ENCODE results near the gene MGAT4A.

GRCh38 chr2:98713332-98714015, 17.5 kb downstream of the MGAT4A start:
- TF ChIP-seq NRF1 (conservative IDR thresholded peaks at IDR 0.05; ENCODE audit: low read depth, low read length) (no peak), MEF2A (IDR thresholded peaks at IDR 0.05; ENCODE audit: insufficient read depth, low read depth, low read length) (peak; percentile 99), TAF1 (IDR thresholded peaks at IDR 0.05; ENCODE audit: borderline replicate concordance, low read depth, low read length) (no peak), FOXM1 (IDR thresholded peaks at IDR 0.05; ENCODE audit: low read depth, low read length) (peak; percentile 96), TARDBP (IDR thresholded peaks at IDR 0.05; ENCODE audit: borderline replicate concordance) (no peak), JUND (IDR thresholded peaks at IDR 0.05; ENCODE audit: low read depth, low read length) (peak; percentile 79), SMC3 (IDR thresholded peaks at IDR 0.05; ENCODE audit: borderline replicate concordance, low read length) (no peak), BCL3 (IDR thresholded peaks at IDR 0.05; ENCODE audit: borderline replicate concordance, insufficient read depth, low read depth, low read length, poor library complexity, severe bottlenecking) (peak; percentile 65), SMARCA5 (IDR thresholded peaks at IDR 0.05) (peak; percentile 8; the same call in 1 of the 2 replicates), ATF2 (IDR thresholded peaks at IDR 0.05; ENCODE audit: low read length) (peak; percentile 97)
- TF ChIP-seq, protein P1, sequence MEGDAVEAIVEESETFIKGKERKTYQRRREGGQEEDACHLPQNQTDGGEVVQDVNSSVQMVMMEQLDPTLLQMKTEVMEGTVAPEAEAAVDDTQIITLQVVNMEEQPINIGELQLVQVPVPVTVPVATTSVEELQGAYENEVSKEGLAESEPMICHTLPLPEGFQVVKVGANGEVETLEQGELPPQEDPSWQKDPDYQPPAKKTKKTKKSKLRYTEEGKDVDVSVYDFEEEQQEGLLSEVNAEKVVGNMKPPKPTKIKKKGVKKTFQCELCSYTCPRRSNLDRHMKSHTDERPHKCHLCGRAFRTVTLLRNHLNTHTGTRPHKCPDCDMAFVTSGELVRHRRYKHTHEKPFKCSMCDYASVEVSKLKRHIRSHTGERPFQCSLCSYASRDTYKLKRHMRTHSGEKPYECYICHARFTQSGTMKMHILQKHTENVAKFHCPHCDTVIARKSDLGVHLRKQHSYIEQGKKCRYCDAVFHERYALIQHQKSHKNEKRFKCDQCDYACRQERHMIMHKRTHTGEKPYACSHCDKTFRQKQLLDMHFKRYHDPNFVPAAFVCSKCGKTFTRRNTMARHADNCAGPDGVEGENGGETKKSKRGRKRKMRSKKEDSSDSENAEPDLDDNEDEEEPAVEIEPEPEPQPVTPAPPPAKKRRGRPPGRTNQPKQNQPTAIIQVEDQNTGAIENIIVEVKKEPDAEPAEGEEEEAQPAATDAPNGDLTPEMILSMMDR (IDR thresholded peaks at IDR 0.05 in 2 of 3, conservative IDR thresholded peaks at IDR 0.05 in 1 of 3; ENCODE audit: control insufficient read depth in 2 of 3, extremely low read depth in 1 of 3, insufficient read depth in 1 of 3, low read depth in 3 of 3, low read length in 3 of 3): no peak
- TF ChIP-seq, protein P2, sequence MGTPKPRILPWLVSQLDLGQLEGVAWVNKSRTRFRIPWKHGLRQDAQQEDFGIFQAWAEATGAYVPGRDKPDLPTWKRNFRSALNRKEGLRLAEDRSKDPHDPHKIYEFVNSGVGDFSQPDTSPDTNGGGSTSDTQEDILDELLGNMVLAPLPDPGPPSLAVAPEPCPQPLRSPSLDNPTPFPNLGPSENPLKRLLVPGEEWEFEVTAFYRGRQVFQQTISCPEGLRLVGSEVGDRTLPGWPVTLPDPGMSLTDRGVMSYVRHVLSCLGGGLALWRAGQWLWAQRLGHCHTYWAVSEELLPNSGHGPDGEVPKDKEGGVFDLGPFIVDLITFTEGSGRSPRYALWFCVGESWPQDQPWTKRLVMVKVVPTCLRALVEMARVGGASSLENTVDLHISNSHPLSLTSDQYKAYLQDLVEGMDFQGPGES (IDR thresholded peaks at IDR 0.05): no peak

Measured in GM12878 (cell line).